Measurements from ENCODE around the gene GLIS1.

The GLIS1 gene

GRCh38 chr1:53548031-53548491 lies 190.9 kb downstream of the GLIS1 start:
- Histone ChIP-seq H3K27me3 (ENCODE audit: control insufficient read depth in 5 of 5, insufficient read depth in 4 of 5, low read length in 5 of 5) (no peaks in the 10 kb centered on the region), H3K9ac (ENCODE audit: low read length in 5 of 5) (no peak overlapping the region), H3K4me3 (ENCODE audit: low read depth in 1 of 5, low read length in 5 of 5) (no peak overlapping the region), H3K36me3 (ENCODE audit: control insufficient read depth in 5 of 5, insufficient read depth in 5 of 5, low read length in 5 of 5) (no peaks in the 10 kb centered on the region), H3K4me1 (ENCODE audit: control insufficient read depth in 5 of 5, insufficient read depth in 5 of 5, low read length in 5 of 5) (peaks cover 0 to 11% (median 6%) of the 10 kb centered on the region in 5 donors), H3K27ac (ENCODE audit: low read depth, low read length) (no peak overlapping the region), H3K9me3 (ENCODE audit: control insufficient read depth in 5 of 5, low read length in 5 of 5) (no peaks in the 10 kb centered on the region)

GRCh38 chr1:53547231-53547790 lies 191.7 kb downstream of the GLIS1 start:
- peaks cover 0 to 16% (median 6%) of the 10 kb centered on the region in 5 donors for H3K4me1 ChIP-seq (ENCODE audit: control insufficient read depth in 5 of 5, insufficient read depth in 5 of 5, low read length in 5 of 5)
- H3K27me3 ChIP-seq (ENCODE audit: control insufficient read depth in 5 of 5, insufficient read depth in 4 of 5, low read length in 5 of 5) = no peaks in the 10 kb centered on the region
- no peak overlapping the region for H3K9ac ChIP-seq (ENCODE audit: low read length in 5 of 5)
- no peaks in the 10 kb centered on the region for H3K36me3 ChIP-seq (ENCODE audit: control insufficient read depth in 5 of 5, insufficient read depth in 5 of 5, low read length in 5 of 5)
- no peak overlapping the region for H3K4me3 ChIP-seq (ENCODE audit: low read depth in 1 of 5, low read length in 5 of 5)
- no peaks in the 10 kb centered on the region for H3K9me3 ChIP-seq (ENCODE audit: control insufficient read depth in 5 of 5, low read length in 5 of 5)
- H3K27ac ChIP-seq (ENCODE audit: low read depth, low read length) = no peak overlapping the region

DNA sequence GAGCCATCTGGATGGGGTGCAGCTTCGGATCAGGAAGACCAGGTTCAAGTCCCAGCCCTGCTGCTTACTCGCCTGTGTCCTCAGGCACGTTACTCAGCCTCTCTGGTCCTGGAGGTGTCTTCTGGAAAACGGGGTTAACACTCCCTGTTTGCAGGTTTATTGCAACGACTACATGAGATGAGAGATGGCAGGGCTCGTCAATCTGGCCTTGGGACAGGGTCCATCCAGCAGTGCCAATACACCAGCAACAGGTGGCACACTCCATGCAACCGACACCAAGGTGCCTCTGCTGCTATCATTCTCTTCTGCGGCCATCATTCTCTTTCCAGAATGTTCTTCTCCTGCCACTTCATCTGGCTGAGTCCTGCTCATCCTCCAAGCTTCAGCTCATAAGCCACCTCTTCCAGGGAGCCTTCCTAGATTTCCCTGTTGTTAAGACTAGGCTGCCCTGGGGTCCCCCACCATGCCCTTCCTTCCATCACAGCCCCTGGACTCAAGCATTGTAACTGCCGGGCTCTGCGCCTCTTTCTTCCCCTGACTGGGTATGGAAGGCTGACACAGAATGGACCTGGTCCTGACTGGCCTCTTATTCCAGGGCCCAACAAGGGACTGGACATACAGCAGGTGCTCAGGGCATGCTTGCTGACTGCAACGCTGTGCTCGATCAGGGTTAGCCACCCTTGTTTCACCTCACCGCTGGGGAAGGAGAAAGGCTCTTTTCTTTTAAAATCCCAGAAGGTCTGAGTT lies 192.4 kb downstream of the GLIS1 start:
- no peak overlapping the region for H3K9ac ChIP-seq (ENCODE audit: low read length in 5 of 5)
- peaks cover 0 to 17% (median 10%) of the 10 kb centered on the region in 5 donors for H3K4me1 ChIP-seq (ENCODE audit: control insufficient read depth in 5 of 5, insufficient read depth in 5 of 5, low read length in 5 of 5)
- H3K27ac ChIP-seq (ENCODE audit: low read depth, low read length) = no peak overlapping the region
- H3K9me3 ChIP-seq (ENCODE audit: control insufficient read depth in 5 of 5, low read length in 5 of 5) = no peaks in the 10 kb centered on the region
- H3K4me3 ChIP-seq (ENCODE audit: low read depth in 1 of 5, low read length in 5 of 5) = no peak overlapping the region
- no peaks in the 10 kb centered on the region for H3K36me3 ChIP-seq (ENCODE audit: control insufficient read depth in 5 of 5, insufficient read depth in 5 of 5, low read length in 5 of 5)
- no peaks in the 10 kb centered on the region for H3K27me3 ChIP-seq (ENCODE audit: control insufficient read depth in 5 of 5, insufficient read depth in 4 of 5, low read length in 5 of 5)

DNA sequence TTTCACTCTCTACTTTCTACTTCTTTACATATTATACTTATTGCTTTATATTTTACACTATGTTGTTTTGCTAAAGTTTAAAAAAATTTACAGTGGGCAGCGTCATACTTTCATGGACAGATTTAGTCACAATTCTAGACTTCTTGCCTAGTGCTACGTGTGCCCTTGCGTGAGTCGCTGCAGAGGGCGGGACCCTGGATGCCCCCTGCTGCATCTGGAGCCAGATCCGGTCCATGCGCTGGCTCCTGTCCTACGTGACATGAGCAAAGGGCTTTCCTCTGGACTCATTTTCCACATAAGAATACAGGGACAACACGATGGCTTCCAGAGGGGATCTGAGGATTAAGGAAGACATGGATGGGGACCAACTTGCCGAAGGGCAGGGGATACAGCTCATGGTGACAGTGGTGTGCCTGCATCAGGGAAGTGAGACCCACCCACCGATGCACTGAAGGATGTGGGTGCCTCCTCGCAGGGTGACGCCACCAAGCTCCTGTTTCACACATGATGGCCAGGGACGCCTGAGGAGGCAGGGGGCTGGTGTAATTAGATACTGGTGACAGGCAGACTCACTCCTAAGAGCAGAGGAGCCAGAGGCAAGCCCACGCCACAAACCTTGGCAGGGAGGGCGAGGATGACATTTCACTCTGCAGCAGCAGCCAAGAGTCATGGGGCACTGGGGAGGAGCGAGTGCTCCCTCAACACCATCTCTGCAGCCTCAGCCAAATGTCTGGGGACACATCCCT lies 193.1 kb downstream of the GLIS1 start:
- no peak overlapping the region for H3K27ac ChIP-seq (ENCODE audit: low read depth, low read length)
- no peaks in the 10 kb centered on the region for H3K36me3 ChIP-seq (ENCODE audit: control insufficient read depth in 5 of 5, insufficient read depth in 5 of 5, low read length in 5 of 5)
- no peak overlapping the region for H3K9ac ChIP-seq (ENCODE audit: low read length in 5 of 5)
- H3K9me3 ChIP-seq (ENCODE audit: control insufficient read depth in 5 of 5, low read length in 5 of 5) = no peaks in the 10 kb centered on the region
- H3K4me1 ChIP-seq (ENCODE audit: control insufficient read depth in 5 of 5, insufficient read depth in 5 of 5, low read length in 5 of 5) = peaks cover 0 to 17% (median 10%) of the 10 kb centered on the region in 5 donors
- H3K27me3 ChIP-seq (ENCODE audit: control insufficient read depth in 5 of 5, insufficient read depth in 4 of 5, low read length in 5 of 5) = no peaks in the 10 kb centered on the region
- H3K4me3 ChIP-seq (ENCODE audit: low read depth in 1 of 5, low read length in 5 of 5) = no peak overlapping the region

DNA sequence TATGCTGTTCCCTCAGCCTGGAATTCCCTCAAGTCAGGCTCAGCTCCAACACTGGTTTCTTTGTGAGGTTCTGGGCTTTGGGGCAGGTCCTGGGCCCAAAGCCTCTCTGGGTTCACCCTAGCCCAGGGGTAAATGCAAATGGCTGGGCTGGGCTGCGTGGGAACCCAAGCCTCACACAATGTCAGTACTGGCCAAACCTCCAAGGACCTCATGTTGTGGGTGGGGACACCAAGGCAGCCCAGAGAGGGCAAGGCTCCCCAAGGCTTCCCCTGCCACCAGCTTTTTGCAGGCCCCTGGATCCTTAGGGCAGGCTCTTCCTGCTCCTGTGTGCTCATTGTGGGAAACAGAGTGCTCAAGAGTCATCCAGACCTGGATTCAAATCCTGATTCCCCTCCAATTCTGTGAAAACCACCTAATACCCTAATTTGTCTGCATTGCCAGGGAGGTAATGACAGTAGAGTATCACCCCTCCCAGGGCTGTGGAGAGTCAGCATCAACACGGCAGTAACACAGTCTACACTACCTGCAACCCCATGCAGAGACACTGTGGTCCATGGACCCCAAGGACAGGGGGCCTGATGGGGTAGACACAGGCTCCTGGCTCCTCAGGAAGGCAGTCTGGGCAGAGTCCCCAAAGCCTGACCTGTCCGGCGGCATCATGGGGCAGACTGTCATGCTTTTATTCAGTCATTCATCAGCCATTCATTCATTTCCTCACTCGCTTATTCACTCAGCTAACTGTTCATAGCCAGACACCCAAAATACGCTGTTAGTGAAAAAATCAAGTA lies 194.0 kb downstream of the GLIS1 start:
- Histone ChIP-seq H3K9ac (ENCODE audit: low read length in 5 of 5) (no peak overlapping the region), H3K36me3 (ENCODE audit: control insufficient read depth in 5 of 5, insufficient read depth in 5 of 5, low read length in 5 of 5) (no peaks in the 10 kb centered on the region), H3K9me3 (ENCODE audit: control insufficient read depth in 5 of 5, low read length in 5 of 5) (no peaks in the 10 kb centered on the region), H3K4me1 (ENCODE audit: control insufficient read depth in 5 of 5, insufficient read depth in 5 of 5, low read length in 5 of 5) (peaks cover 0 to 12% (median 10%) of the 10 kb centered on the region in 5 donors), H3K4me3 (ENCODE audit: low read depth in 1 of 5, low read length in 5 of 5) (no peak overlapping the region), H3K27ac (ENCODE audit: low read depth, low read length) (no peak overlapping the region), H3K27me3 (ENCODE audit: control insufficient read depth in 5 of 5, insufficient read depth in 4 of 5, low read length in 5 of 5) (no peaks in the 10 kb centered on the region)

GRCh38 chr1:53543778-53544695 lies 194.9 kb downstream of the GLIS1 start:
- H3K9ac ChIP-seq (ENCODE audit: low read length in 5 of 5) = no peak overlapping the region
- H3K4me1 ChIP-seq (ENCODE audit: control insufficient read depth in 5 of 5, insufficient read depth in 5 of 5, low read length in 5 of 5) = peaks cover 0 to 12% (median 10%) of the 10 kb centered on the region in 5 donors
- no peaks in the 10 kb centered on the region for H3K36me3 ChIP-seq (ENCODE audit: control insufficient read depth in 5 of 5, insufficient read depth in 5 of 5, low read length in 5 of 5)
- H3K27ac ChIP-seq (ENCODE audit: low read depth, low read length) = no peak overlapping the region
- H3K27me3 ChIP-seq (ENCODE audit: control insufficient read depth in 5 of 5, insufficient read depth in 4 of 5, low read length in 5 of 5) = no peaks in the 10 kb centered on the region
- H3K9me3 ChIP-seq (ENCODE audit: control insufficient read depth in 5 of 5, low read length in 5 of 5) = no peaks in the 10 kb centered on the region
- no peak overlapping the region for H3K4me3 ChIP-seq (ENCODE audit: low read depth in 1 of 5, low read length in 5 of 5)

- H3K9me3 ChIP-seq (ENCODE audit: control insufficient read depth in 5 of 5, low read length in 5 of 5) = no peaks in the 10 kb centered on the region
- no peak overlapping the region for H3K4me3 ChIP-seq (ENCODE audit: low read depth in 1 of 5, low read length in 5 of 5)
- H3K27ac ChIP-seq (ENCODE audit: low read depth, low read length) = no peak overlapping the region
- H3K4me1 ChIP-seq (ENCODE audit: control insufficient read depth in 5 of 5, insufficient read depth in 5 of 5, low read length in 5 of 5) = peaks cover 0 to 12% (median 10%) of the 10 kb centered on the region in 5 donors
- H3K36me3 ChIP-seq (ENCODE audit: control insufficient read depth in 5 of 5, insufficient read depth in 5 of 5, low read length in 5 of 5) = no peaks in the 10 kb centered on the region
- no peak overlapping the region for H3K9ac ChIP-seq (ENCODE audit: low read length in 5 of 5)
- H3K27me3 ChIP-seq (ENCODE audit: control insufficient read depth in 5 of 5, insufficient read depth in 4 of 5, low read length in 5 of 5) = no peaks in the 10 kb centered on the region
Measured at GRCh38 chr1:53543130-53543777, 195.7 kb downstream of the GLIS1 start.

DNA sequence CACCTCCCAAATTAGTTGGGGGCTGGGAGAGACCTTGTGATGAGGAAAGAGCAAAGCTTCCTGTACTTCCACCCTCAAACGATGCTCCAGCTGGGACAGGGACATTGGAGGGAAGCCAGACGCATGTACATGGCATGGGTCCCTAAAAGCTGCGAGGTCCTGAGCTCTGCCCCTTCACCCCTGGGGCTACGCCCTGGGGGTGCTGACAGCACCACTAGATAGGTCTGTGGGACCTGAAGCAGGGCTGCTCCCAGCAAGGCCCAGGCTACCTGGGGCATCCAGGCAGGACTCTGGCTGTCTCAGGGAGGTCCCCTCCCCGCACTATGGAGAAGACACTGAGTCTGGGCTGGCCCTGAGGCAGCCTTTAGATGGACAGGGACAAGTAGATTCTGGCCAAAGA lies 196.4 kb downstream of the GLIS1 start:
- Histone ChIP-seq H3K27me3 (ENCODE audit: control insufficient read depth in 5 of 5, insufficient read depth in 4 of 5, low read length in 5 of 5) (no peaks in the 10 kb centered on the region), H3K9me3 (ENCODE audit: control insufficient read depth in 5 of 5, low read length in 5 of 5) (no peaks in the 10 kb centered on the region), H3K4me1 (ENCODE audit: control insufficient read depth in 5 of 5, insufficient read depth in 5 of 5, low read length in 5 of 5) (peaks cover 0 to 12% (median 10%) of the 10 kb centered on the region in 5 donors), H3K27ac (ENCODE audit: low read depth, low read length) (no peak overlapping the region), H3K9ac (ENCODE audit: low read length in 5 of 5) (no peak overlapping the region), H3K36me3 (ENCODE audit: control insufficient read depth in 5 of 5, insufficient read depth in 5 of 5, low read length in 5 of 5) (no peaks in the 10 kb centered on the region), H3K4me3 (ENCODE audit: low read depth in 1 of 5, low read length in 5 of 5) (no peak overlapping the region)

Measured in subcutaneous abdominal adipose tissue (tissue), 5 donors.